HAP-1 (cell line): ENCODE data around the gene PPP2R5A.
"Not testable (repeated sequence)": the region's sequence is repeated elsewhere in the genome, so short reads cannot be mapped to it uniquely, and the experiment has no call there.

Source experiments
- DNase-seq, 2 experiments: peaks; one replicate each; pipeline ENCODE4 v3.0.0-alpha.2; 2016 to 2020; ENCODE audit warnings: low spot score in 2 of 2
- H3K27me3 ChIP-seq: fragments of 250-450 bp; sonication (Bioruptor Pico); 2 replicates; pipeline ENCODE4 v1.5.1; 2020; ENCODE audit warnings: low read depth, mild to moderate bottlenecking, moderate library complexity
- H3K36me3 ChIP-seq: fragments of 250-450 bp; sonication (Bioruptor Pico); replicated peaks from 2 replicates; pipeline ENCODE4 v1.5.1; 2020; ENCODE audit warnings: mild to moderate bottlenecking
- H3K4me1 ChIP-seq: fragments of 250-450 bp; sonication (Bioruptor Pico); 2 replicates; pipeline ENCODE4 v1.5.1; 2020; ENCODE audit warnings: mild to moderate bottlenecking
- H3K4me3 ChIP-seq: fragments of 250-450 bp; sonication (Bioruptor Pico); 2 replicates; pipeline ENCODE4 v1.5.1; 2020; ENCODE audit warnings: mild to moderate bottlenecking, moderate library complexity
- H3K9me3 ChIP-seq: fragments of 250-450 bp; sonication (Bioruptor Pico); 2 replicates; pipeline ENCODE4 v1.5.1; 2020; ENCODE audit warnings: mild to moderate bottlenecking, moderate library complexity
- in situ Hi-C: fragments of 300-500 bp; cut with MboI; formaldehyde crosslinking; loops from 3 replicates; pipeline ENCODE4 v1.14.3; 2020; ENCODE audit warnings: low sequenced_read_pairs, inconsistent platforms, mixed read lengths

PPP2R5A gene

DNA sequence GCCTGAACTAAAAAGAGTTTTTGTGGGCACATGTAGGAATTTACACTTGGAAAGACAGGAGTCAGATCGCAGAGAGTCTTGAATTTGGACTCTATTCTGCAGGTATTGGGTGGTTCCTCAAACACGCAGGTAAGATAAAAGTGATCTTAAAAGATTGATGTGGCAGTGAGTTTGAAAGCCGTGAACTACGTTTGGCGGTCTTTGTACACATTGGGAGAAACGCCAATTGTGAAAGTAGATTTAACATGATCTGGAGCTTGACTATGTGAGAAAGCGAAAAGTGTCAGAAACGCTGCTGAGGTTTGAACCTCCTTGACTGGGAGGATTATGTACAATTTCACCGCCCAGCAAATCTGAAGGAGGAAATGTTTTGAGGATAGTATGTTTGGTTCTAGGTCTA, 1.5 kb upstream of the PPP2R5A start:
- Histone ChIP-seq H3K36me3 (no peaks in the 10 kb centered on the region), H3K4me3 (no peak overlapping the region), H3K9me3 (no peaks in the 10 kb centered on the region), H3K4me1 (peaks cover 2% of the 10 kb centered on the region), H3K27me3 (no peaks in the 10 kb centered on the region)
- in situ Hi-C loops, result no loop called here
- DNase-seq, result no peak

DNA sequence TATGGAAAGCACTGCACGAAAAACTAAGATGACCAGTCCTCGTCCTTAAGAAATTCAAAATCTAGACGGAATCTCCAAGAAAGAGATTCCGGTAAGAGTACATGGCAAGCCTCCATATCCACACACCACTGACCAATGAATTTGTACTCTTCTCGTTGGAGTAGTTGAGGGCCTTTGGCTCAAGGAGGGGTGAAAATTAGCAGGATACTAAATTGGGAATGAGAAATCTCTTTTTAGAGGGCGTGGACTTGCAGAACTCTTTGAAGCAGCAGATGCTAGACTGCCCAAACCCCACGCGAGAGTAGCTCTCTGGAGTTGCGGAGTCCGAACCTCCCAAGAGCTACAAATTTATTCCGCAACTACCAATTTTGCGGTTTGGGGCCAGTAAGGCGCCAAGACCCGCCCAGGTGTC, 872 bp upstream of the PPP2R5A start:
- Histone ChIP-seq H3K4me3 (peak overlapping the region; percentile 61), H3K36me3 (no peaks in the 10 kb centered on the region), H3K27me3 (no peaks in the 10 kb centered on the region), H3K4me1 (peaks cover 2% of the 10 kb centered on the region), H3K9me3 (no peaks in the 10 kb centered on the region)
- in situ Hi-C loops, result no loop called here
- DNase-seq, result no peak

DNA sequence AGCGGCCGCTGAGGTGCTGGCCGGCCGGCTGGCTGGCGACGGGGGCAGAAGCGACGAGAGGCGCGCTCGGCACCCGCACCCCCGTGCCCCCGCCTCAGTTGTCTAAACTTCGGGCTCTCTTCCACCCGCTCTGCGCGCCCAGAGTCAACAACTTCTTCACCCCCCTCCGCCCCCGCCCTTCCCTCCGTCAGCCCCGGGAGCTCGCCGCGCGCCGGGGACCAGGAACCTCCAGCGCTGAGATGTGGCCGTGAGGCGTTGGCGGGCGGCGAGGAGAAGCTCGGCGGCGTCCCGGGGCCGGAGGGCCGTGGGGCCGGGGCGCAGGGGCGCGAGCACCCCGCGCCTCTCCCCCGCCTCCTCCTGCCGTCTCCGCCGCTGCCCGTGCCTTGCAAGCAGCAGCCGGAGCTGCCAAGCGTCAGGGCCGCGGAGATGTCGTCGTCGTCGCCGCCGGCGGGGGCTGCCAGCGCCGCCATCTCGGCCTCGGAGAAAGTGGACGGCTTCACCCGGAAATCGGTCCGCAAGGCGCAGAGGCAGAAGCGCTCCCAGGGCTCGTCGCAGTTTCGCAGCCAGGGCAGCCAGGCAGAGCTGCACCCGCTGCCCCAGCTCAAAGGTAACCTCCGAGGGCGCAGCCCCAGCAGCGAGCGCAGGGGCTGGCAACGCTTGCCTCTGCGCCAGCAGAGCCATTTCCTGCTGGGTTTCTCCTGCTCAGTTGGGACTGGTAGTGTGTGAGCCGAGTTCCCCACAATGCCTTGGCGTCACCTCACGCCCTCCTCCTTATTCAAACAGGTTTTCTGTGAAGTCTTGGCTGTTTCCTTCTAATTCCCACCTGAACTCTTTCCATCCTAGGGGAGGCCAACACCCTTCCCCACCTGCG, 710 bp downstream of the PPP2R5A start:
- in situ Hi-C loops, result no loop called here
- H3K4me1 ChIP-seq, result peaks cover 11% of the 10 kb centered on the region
- no peaks in the 10 kb centered on the region for H3K9me3 ChIP-seq
- peak overlapping the region; percentile 61 for H3K4me3 ChIP-seq
- DNase-seq, result peak in 1 of 2 experiments; percentile 66
- no peaks in the 10 kb centered on the region for H3K27me3 ChIP-seq
- H3K36me3 ChIP-seq, result no peaks in the 10 kb centered on the region

DNA sequence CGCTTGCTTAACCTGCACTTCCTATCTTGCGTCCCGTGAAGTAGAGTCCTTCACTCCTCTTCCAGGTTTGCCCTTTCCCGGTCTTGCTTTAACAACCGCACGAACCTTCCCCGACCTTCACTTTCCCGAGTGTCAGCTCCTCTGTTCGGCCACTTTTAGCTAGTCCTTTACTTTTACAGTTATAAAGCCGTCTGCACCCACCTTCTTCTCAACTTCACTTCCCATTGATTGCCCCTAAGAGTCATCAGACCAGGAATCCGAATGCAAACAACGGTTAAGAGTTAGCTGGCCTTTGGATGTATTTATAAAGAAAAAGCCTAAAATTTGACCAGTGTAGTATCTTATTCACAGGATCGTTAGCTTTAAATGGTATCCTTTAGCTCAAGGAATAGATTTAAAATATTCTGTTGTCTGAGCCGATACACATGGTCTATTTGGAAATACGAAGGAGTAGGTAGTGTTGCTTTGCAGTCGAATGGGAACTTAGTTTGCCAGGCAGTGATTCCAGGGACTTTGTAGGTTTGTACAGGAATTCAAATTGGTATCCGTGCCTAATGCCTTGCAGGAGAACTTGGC, 1.4 kb downstream of the PPP2R5A start:
- DNase-seq, result no peak
- H3K36me3 ChIP-seq, result no peaks in the 10 kb centered on the region
- H3K9me3 ChIP-seq, result no peaks in the 10 kb centered on the region
- H3K4me1 ChIP-seq, result peaks cover 11% of the 10 kb centered on the region
- no peaks in the 10 kb centered on the region for H3K27me3 ChIP-seq
- in situ Hi-C loops, result no loop called here
- H3K4me3 ChIP-seq, result peak overlapping the region; percentile 61

DNA sequence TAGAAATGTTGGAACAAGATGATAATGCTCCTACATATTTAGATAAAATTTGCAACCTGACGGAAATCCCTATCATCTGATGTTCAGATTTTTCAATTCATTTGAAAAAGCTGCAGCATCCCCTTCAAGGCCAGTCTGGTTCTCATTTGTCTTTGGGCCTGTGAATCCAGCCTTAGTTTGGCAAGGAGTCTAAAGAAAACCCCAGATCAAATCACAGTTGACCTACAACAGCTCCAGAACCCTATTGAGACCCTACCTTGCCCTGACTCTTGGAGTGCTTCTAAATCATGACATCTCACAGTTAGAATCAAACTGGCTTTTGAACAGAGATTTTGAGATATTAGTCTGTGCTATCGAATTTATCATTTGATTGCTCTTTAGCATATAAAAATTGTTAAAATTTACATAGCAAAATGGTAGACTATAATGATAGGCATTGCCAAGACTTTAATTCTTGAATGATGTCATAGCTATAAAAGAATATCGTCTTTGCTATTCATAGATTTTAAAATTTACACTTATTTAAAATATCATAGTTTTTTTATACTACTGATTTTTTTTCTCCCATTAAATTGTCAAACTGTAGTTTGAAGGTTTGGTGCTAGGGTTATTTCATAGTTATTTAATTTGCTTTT, 2.2 kb downstream of the PPP2R5A start:
- Histone ChIP-seq H3K36me3 (no peaks in the 10 kb centered on the region), H3K27me3 (no peaks in the 10 kb centered on the region), H3K4me1 (peaks cover 11% of the 10 kb centered on the region), H3K4me3 (peak overlapping the region; percentile 61), H3K9me3 (no peaks in the 10 kb centered on the region)
- in situ Hi-C loops, result no loop called here
- DNase-seq, result no peak

DNA sequence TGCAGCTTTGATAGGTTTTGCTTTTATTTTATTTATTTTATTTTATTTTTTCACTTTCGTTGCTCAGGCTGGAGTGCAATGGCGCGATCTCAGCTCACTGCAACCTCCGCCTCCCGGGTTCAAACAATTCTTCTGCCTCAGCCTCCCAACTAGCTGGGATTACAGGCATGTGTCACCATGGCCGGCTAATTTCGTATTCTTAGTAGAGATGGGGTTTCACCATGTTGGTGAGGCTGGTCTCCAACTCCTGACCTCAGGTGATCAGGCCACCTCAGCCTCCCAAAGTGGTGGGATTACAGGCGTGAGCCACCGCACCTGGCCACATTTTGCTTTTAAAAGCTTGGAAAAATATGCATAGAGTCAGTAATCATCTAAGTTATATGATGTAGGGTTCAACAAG, 2.8 kb downstream of the PPP2R5A start:
- H3K4me1 ChIP-seq, result peaks cover 11% of the 10 kb centered on the region
- in situ Hi-C loops, H3K9me3 ChIP-seq, H3K36me3 ChIP-seq, H3K27me3 ChIP-seq, DNase-seq, H3K4me3 ChIP-seq: not testable (repeated sequence)

DNA sequence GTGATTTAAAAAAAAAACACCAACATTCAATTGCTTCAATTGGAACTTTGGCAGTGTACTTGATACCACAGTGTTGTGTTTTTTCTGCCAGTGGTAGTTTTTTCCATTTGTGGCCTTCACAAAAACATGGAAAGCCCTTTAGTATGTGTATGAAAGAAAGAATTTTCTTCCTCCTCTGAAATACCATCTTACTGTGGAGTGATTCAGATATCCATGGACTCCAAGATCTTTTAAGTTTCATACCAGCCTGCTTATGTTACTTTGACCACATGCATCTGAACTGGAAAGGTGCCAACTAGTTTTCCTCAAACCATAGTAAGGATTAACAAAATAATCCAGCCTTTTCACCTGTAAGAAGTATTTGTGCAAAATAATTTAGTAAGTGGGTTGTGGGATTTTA, 3.4 kb downstream of the PPP2R5A start:
- H3K36me3 ChIP-seq, result no peaks in the 10 kb centered on the region
- no peaks in the 10 kb centered on the region for H3K9me3 ChIP-seq
- H3K4me3 ChIP-seq, result no peak overlapping the region
- in situ Hi-C loops, result no loop called here
- peaks cover 16% of the 10 kb centered on the region for H3K4me1 ChIP-seq
- H3K27me3 ChIP-seq, result no peaks in the 10 kb centered on the region
- no peak for DNase-seq

DNA sequence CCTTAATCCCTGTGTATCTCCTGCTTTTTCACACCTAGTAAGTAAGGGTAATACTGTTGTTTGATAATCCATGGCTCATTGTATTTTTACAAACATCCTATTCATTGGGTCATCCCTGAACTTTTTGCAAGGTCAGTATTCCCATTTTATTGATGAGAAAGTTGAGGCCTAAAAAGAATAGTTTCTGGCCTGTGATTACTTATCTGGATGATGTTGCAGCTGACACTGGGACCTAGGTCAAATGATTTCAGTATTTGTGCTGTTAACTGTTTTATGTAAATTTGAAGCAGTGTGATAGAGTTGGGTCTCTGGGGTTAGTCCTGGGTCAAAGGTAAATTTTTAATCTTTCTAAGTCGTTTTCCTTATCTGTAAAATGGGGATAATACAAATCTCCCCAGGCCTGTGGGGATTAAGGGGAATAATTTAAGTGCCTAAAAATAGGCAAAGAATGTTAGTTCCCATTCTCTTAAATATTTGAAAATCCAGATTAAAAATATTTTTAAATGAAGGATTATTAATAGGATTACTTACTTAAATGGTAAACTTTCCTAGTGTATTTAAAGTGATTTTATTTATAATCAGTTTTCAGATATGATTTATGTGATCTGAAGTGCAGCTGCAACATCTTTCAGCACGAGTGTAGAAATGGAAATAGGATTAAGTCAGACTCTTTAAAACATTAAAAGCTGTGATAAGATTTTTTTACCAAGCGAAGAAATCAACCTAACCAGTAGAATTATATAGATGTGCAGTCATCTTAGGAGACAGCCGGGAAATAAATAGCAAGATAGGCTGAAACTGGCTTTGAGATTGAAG, 4.3 kb downstream of the PPP2R5A start:
- no peak overlapping the region for H3K4me3 ChIP-seq
- no peak for DNase-seq
- in situ Hi-C loops, result no loop called here

DNA sequence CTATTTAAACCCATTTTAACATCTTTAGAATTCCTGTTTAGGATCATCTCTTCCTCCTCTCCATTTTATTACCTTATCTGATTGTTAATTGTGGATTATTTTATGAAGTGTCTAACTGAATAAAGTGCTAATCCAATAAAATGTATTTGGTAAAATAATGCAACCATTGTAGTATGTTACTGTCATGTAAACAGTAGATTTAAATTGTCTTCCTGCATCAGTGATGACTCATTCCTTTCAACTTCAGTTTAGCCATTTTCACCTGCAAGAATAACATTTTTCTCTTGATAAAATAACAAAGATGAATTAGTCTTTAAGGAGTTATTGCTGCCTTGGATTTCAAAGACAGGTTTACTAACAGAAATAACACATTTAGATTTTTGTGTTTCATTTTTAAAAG, 5.4 kb downstream of the PPP2R5A start:
- Histone ChIP-seq H3K36me3 (no peaks in the 10 kb centered on the region), H3K9me3 (no peaks in the 10 kb centered on the region), H3K4me1 (peaks cover 22% of the 10 kb centered on the region), H3K4me3 (no peak overlapping the region), H3K27me3 (no peaks in the 10 kb centered on the region)
- peak in 1 of 2 experiments; percentile 67 for DNase-seq
- in situ Hi-C loops, result no loop called here

More for the DNA sequence above, 4.3 kb downstream of the PPP2R5A start:
- H3K27me3 ChIP-seq, result no peaks in the 10 kb centered on the region
- no peaks in the 10 kb centered on the region for H3K36me3 ChIP-seq
- no peaks in the 10 kb centered on the region for H3K9me3 ChIP-seq
- peaks cover 22% of the 10 kb centered on the region for H3K4me1 ChIP-seq

DNA sequence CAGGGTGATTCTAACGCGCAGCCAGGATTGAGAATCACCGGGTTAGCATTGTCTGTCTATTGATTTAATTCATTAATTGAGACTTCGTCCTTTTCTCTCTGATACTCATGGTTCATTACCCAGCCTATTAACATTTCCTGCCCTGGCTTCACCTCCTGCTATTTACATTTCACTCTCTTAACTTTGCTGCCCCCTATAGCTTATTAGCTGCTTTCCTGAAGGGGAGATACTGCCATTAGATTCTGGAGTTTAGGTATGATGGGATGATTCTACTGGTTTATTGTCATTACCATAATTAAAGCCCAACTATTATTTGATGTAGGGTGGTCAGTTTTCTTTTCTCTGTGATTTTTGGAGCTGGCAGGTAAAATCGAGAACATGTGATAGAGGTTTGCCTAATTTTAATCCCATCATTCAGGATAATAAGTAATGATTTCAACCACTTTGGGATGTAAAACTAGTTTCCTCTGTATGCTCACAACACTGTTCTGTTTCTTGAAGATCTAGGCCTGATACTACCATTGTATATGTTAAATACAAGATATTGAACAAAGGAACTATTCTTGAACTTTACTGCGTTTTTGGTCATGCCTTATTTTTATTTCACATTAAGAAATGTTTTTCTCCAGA, 6.4 kb downstream of the PPP2R5A start:
- in situ Hi-C loops, result no loop called here
- DNase-seq, result peak in 1 of 2 experiments; percentile 71
- no peaks in the 10 kb centered on the region for H3K27me3 ChIP-seq
- peaks cover 22% of the 10 kb centered on the region for H3K4me1 ChIP-seq
- H3K4me3 ChIP-seq, result no peak overlapping the region
- H3K36me3 ChIP-seq, result no peaks in the 10 kb centered on the region
- H3K9me3 ChIP-seq, result no peaks in the 10 kb centered on the region

DNA sequence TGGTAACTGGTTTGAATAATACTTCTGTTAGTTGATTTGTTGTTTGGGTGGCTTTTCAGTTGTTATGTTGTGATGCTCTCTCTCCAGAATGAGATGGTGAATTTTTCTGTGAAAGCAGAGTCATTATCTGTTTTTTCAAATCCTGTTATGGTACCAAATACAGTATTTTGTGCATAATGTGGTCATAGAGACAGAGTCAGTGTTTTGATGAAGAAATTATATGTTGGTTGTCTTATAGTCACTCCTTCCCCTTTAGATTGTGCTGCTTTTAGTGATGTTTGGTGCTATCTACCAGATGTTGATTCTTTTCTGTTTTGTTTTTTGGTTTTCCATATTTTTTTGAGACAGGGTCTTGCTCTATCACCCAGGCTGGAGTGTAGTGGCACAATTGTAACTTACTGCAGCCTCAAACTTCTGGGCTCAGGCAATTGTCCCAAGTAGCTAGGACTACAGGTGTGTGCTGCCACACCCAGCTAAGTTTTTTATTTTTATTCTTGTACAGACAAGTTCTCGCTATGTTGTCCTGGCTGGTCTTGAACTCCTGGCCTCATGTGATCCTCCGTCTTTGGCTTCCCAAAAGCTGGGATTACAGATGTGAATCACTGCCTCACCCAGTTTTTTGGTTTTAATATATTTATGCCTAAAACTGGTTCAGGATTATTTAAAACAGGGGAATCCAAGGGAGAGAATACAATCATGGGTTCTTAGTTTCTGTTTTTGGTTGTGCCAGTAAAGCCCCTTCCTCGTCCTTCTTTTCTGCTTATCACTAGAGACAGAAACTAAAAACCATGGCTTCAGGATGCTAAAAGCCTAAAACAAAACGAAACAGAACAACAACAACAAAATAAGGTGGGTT, 7.3 kb downstream of the PPP2R5A start:
- no peak for DNase-seq
- Histone ChIP-seq H3K4me1 (peaks cover 22% of the 10 kb centered on the region), H3K4me3 (no peak overlapping the region), H3K27me3 (no peaks in the 10 kb centered on the region), H3K36me3 (no peaks in the 10 kb centered on the region), H3K9me3 (no peaks in the 10 kb centered on the region)
- in situ Hi-C loops, result no loop called here

DNA sequence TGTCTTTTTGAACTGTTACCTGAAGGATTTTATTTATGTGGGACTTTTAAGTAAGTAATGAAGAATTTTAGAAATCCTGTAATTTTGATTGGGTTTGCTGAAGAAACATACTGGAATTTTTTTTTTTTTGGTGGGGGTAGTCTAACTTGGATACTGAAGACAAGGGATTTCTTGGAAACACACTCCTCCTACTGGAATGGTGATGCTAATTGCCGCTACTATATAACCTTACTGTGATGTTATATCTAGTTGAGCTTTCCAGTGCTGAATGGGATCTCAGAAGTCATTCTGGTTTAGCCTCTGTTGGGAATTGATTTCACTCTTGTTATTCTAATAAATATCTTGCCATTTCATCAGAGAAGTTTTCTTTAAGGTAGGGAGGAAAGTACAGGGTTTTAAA, 8.4 kb downstream of the PPP2R5A start:
- H3K27me3 ChIP-seq, result no peaks in the 10 kb centered on the region
- no peaks in the 10 kb centered on the region for H3K36me3 ChIP-seq
- peaks cover 22% of the 10 kb centered on the region for H3K4me1 ChIP-seq
- peak in 1 of 2 experiments; percentile 57 for DNase-seq
- in situ Hi-C loops, result no loop called here
- no peak overlapping the region for H3K4me3 ChIP-seq
- no peaks in the 10 kb centered on the region for H3K9me3 ChIP-seq
